DMS53 (cell line): Measurements from ENCODE around the gene RAB7B.
"Not testable (repeated sequence)": the region's sequence is repeated elsewhere in the genome, so short reads cannot be mapped to it uniquely, and the experiment has no call there.

ENCODE experiments used
- DNase-seq: peaks from one replicate; lab custom pipeline; 2025; lab: John Stamatoyannopoulos, UW

RAB7B gene

GRCh38 chr1:206002871-206003801, at the start of gene RAB7B:
RAB7B (minus strand) TSS chr1:206003395; CDS start chr1:205994135, 9,260 bp downstream.
- peak; percentile 17 for DNase-seq

GRCh38 chr1:206052231-206052865, 49.2 kb upstream of the RAB7B start:
- DNase-seq: not testable (repeated sequence)

- peak; percentile 90 for DNase-seq
Observed at GRCh38 chr1:206050655-206051235, 47.5 kb upstream of the RAB7B start.

- peak; percentile 86 for DNase-seq
Observed at GRCh38 chr1:206049919-206050600, 46.9 kb upstream of the RAB7B start.

- DNase-seq: no peak
Observed at GRCh38 chr1:206049293-206049692, 46.1 kb upstream of the RAB7B start.

- peak; percentile 57 for DNase-seq
Observed at GRCh38 chr1:206048582-206048981, 45.4 kb upstream of the RAB7B start.

GRCh38 chr1:206047271-206047670, 44.1 kb upstream of the RAB7B start:
- no peak for DNase-seq

GRCh38 chr1:206041640-206042039, 38.4 kb upstream of the RAB7B start:
- DNase-seq: peak; percentile 35

GRCh38 chr1:206040328-206040727, 37.1 kb upstream of the RAB7B start:
- no peak for DNase-seq

- peak; percentile 17 for DNase-seq
Observed at GRCh38 chr1:206039046-206039973, 36.1 kb upstream of the RAB7B start.

- peak; percentile 38 for DNase-seq
Observed at GRCh38 chr1:206037581-206037980, 34.4 kb upstream of the RAB7B start.

- DNase-seq: peak; percentile 66
Observed at GRCh38 chr1:206036663-206037455, 33.7 kb upstream of the RAB7B start.

GRCh38 chr1:206035027-206035426, 31.8 kb upstream of the RAB7B start:
- DNase-seq: peak; percentile 56

GRCh38 chr1:206032380-206033140, 29.4 kb upstream of the RAB7B start:
- DNase-seq: no peak

- DNase-seq: peak; percentile 96
Observed at GRCh38 chr1:206030714-206031113, 27.5 kb upstream of the RAB7B start.

GRCh38 chr1:206030191-206030590, 27.0 kb upstream of the RAB7B start:
- no peak for DNase-seq

- DNase-seq: no peak
Observed at GRCh38 chr1:206029484-206029883, 26.3 kb upstream of the RAB7B start.

GRCh38 chr1:206025283-206025820, 22.2 kb upstream of the RAB7B start:
- DNase-seq: no peak

- DNase-seq: no peak
Observed at GRCh38 chr1:206023695-206024094, 20.5 kb upstream of the RAB7B start, which contains the start of gene CTSE. CTSE (minus strand) TSS chr1:206023895; CDS start chr1:206023791, 104 bp downstream.
